NCI-H187 (cell line): ENCODE data around the gene MOV10L1.
"Not testable (repeated sequence)": the region's sequence is repeated elsewhere in the genome, so short reads cannot be mapped to it uniquely, and the experiment has no call there.

Experiments
- DNase-seq, 2 experiments: peaks; one replicate each; lab custom pipeline; 2025; lab: John Stamatoyannopoulos, UW

MOV10L1 gene

DNA sequence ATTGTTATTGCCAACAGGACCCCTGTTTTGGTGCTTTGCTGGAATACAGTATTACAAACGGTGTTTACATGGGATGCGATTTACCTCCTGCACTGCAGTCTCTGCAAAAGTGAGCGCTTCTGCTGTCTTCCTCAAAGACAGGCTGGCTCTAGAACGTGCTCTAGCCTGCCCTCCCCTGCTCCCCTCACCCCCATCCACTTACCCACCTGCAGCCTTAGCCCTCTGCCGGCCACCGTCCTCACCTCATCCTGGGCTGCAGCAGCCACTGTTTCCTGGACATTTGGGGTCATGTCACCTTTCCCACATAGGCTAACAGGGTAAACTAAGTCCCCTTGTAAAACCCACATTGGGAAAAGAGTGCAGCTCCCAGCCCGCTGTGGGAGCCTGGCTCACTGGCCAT lies 71.1 kb downstream of the MOV10L1 start:
- DNase-seq: no peak

DNA sequence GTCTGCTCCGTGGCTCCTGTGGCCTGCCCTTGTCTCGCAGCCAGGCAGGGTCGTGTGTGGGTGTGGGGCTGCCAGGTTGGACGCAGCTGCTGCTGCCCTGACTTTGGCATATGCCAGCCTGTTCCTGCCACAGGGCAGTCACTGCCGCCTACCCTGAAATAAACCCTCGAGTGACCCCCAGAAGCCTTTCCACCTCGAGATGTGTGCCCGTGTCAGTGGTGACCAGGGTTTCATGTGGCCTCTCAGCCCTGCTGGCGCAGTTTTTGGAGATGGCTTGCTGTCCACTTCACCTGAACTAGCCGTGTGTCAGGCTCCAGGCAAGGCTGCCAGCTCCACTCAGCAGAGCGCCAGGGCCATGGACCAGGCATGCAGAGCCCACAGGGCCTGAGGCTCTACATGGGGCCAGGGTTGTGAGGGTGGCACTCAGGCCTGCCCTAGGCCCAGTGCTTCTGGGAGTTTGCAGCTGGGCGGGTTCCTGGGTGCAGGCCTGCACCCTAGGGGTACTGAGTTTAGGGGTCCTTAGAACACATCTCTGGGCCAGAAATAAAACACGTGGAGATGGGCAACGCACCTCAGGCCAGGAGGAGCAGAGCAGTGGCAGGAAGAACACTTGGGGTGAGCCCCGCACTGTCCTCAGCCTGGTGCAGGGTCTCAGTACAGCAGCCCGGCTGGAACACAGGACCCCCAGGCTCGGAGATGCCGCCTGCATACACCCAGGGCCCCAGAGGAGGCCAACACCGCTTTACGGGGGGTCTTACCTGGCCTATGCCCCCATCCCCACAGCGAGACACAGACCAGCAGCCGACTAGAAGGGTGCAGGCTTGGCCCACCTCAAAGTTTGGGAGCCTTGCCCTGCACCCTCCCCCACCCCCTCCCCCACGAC lies 71.9 kb downstream of the MOV10L1 start:
- DNase-seq: no peak

GRCh38 chr22:50162391-50162956 lies 72.7 kb downstream of the MOV10L1 start:
- no peak for DNase-seq

DNA sequence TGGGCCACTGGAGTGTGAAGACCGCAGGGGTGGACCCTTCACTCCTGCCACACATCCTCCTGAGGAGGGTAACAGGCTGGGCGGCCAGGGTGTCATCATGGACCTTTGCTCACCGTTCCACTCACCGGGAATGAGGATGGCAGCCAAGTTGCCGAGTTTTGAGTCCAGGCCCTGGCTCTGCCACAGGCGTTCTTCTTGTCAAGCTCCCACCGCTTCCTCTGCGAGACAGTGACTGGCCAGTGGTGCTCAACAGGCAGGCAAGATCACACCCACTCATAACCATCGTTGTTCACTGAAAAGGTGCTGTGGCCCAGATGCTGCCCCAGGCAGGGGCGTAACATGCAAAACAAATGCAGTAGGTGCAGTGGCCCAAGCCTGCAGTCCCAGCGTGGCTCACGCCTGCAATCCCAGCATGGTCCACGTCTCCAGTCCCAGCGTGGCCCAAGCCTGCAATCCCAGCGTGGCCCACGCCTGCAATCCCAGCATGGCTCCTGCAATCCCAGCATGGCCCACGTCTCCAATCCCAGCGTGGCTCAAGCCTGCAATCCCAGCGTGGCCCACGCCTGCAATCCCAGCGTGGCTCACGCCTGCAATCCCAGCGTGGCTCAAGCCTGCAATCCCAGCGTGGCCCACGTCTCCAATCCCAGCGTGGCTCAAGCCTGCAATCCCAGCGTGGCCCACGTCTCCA lies 75.8 kb downstream of the MOV10L1 start:
- no peak for DNase-seq

- no peak for DNase-seq
Measured at GRCh38 chr22:50167689-50168489, 78.1 kb downstream of the MOV10L1 start.

GRCh38 chr22:50168490-50169180 lies 78.8 kb downstream of the MOV10L1 start:
- DNase-seq: not testable (repeated sequence)

DNA sequence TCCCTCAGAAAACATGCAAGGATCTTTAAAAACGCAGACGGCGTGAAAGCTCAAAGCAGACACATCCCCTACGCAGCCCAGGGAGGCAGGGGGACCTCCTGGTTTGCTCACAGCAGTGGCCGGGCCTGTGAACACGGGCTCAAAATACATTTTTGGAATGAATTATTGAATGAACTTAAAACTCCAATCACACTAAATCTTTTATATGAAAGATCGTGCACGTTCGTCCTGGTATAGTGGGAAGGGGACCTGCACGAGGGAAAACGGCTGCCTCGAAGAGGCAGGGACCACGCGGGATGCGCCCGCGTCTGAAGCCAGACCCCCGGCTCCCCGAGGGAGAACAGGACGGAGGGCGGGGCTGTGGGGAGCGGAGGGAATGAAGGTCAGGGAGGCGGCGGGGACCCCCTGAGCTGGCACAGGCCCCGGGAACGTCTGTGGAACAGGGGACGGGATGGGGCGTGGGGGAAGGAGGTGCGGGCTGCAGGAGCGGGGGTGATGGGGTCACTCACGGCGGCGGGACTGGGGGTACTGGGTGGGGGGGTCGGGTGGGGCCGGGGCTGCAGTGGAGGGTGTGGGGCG lies 79.5 kb downstream of the MOV10L1 start:
- no peak for DNase-seq

- DNase-seq: no peak
Measured at GRCh38 chr22:50169774-50170341, 80.1 kb downstream of the MOV10L1 start.

GRCh38 chr22:50170453-50171318 lies 80.9 kb downstream of the MOV10L1 start, which contains the start of gene PANX2:
PANX2 (plus strand) TSS chr22:50170731; CDS start chr22:50170731, 0 bp downstream.
- DNase-seq: no peak

DNA sequence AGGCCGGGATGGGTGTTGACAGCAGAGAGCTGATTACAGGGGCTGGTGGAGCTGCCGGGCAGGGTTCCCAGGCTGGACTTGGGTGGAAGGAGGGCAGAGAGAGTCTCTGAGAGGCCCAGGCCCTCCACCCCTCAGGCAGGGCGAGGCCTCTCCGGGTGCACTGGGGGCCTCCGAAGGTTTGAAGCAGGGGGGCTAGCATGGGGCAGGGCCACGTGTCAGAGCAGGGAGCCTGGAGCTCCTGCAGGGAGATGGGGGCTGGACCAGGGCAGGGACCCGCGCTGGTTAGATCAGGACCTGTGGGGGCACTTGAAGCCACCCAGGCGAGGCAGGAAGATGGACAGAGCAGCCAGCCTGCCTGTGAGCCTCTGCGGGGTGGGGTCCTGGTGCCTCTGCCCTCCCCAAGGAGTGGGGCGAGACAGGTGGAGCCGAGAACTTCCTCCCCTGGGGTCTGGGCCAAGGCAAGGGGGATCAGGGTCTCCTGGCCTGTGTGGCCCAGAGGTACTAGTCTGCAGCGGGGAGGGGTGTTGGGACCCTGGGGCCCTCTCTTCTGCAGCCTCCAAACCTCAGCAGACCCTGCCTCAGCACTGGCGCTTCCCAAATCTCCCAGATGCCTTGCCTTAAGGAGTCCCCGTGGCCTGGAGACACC lies 81.6 kb downstream of the MOV10L1 start:
- DNase-seq: no peak

DNA sequence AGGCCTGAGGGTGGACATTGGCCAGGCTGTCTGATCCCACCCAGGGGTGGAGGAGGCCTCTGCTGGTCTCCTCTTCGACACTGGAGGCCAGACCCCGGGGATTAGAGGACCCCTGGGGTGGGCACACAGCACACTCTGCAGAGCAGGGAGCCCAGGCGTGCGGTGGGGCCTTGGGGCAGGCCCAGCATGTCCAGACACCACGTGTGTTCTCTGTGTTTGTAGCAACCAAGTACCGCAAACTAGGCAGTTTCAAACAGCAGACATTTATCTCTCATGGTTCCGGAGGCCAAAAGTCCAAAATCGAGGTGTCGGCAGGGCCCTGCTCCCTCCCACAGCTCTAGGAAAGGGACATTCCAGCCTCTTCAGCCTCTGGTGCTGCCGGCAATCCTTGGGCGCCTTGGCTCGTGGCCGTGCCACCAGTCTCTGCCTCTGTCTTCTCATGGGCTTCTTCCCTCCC lies 82.2 kb downstream of the MOV10L1 start:
- DNase-seq: no peak

DNA sequence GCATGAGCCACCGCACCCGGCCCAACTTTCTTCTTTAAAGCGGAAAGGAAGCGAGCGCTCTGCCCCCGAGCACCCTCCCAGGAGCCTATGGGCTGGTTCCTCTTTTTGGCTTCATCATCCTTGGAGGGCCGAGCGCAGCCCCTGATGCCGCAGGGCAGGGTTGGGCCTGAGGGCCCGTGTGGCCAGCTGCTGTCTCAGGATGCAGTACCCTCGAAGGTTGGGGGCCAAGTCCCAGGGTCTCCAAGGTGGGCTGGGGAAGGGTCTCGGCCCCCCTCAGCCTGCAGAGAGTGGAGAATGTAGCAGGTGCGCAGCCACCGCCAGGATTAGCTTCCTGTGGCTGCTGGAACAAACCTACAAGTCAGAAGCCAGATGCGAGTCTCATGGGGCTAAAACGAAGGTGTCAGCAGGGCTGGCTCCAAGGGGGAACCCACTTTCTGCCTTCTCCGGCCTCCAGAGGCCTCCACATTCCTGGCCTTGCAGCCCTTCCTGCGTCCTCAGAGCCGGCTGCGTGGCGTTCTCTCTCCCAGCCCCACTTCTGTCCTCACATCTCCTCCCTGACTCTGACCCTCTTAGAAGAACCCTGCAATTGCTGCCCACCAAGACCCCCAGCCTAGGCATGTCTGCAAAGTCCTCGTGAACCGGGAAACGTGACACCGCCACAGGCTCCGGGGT lies 83.6 kb downstream of the MOV10L1 start:
- no peak for DNase-seq

DNA sequence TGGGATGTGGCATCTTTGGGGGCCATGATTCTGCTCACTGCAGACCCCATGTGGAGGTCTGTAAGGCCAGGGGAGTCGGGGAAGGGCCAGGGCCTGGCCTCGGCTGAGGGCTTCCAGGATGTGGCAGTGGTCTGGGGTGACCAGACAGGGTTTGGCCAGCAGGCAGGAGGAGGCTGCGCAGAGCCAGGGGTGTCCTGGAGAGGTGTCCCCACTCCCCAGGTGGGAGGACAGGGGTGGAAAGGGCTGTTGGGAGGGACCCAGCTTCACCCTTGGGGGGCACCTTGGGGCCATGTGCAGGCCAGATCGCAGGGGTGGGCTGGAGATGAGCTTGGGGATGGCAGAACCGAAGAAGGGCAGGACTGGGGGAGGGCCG lies 84.2 kb downstream of the MOV10L1 start:
- DNase-seq: no peak

DNA sequence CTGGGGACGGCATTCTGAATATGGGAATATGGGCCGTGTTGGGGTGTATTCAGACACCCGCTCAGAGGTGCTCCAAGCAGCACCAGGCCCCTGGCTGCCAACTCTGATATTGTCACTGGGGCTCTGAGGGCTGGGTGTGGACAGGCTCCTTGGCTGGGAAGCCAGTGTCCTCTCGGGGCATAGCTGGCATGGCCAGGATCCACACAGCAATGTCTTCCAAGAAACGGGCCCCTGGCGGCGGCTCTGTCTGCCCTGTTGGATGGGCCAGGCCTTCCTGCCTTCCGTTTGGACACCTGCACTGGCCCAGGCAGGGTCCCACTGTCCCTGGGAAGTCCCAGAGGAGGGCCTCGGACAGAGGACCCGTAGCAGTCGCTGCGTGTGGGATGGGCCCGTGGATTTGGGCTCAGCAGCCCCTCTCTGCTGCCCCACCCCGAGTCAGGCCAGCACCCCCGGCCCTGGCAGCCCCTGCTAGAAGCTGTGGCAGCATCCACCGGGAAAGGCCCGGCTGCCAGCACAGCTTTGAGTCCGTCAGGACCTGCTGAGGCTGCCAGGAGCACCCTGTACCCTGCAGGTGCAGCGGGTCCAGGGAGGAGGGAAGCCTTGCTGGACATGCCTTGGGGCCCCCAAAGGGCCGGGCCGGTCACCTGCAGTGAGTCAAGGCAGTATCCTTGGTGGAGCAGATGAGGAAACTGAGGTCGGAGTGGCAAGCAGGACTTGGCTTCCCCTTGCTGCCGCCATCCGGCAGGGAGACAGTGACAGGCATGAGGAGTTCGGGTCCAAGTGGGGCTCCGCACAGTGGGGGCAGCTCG lies 84.8 kb downstream of the MOV10L1 start:
- no peak for DNase-seq

DNA sequence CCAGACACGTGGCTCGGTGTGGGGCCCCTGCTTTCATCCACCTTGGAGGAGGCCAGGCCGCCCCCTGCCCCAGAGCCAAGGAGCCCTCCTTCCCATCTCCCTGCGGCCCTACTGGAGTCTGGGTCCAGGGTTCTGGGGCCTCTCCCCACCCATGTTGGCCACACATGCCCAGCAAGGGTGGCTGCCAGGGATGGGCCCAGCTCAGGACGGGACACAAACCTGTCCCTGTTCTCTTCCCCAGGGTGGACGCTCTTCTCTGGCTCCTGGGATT lies 85.3 kb downstream of the MOV10L1 start:
- no peak for DNase-seq

- no peak for DNase-seq
Measured at GRCh38 chr22:50175921-50176849, 86.4 kb downstream of the MOV10L1 start.
